Body of pancreas (tissue), 4 donors: ENCODE data around the gene KIAA1328. TPM values are rescaled to one million over a fixed set of nuclear protein-coding genes. Genes with fewer than 3 reads are reported as not detected.

Source experiments
- ATAC-seq: fragments of 150-250 bp; one replicate; pipeline ENCODE4 v1.9.1; 2016
- DNase-seq, 4 donors: peaks; one replicate each; pipeline ENCODE4 v3.0.0-alpha.2; 2019
- H3K27ac ChIP-seq, 4 donors: fragments of 200-600 bp; sonication (generic); 1 replicate in 3 of 4; 2 replicates in 1 of 4; pipeline versions ENCODE4 v1.5.1 to v1.6.1; 2016 to 2019; ENCODE audit warnings: mild to moderate bottlenecking in 1 of 4, mixed read lengths in 1 of 4, moderate library complexity in 1 of 4
- H3K27me3 ChIP-seq, 2 donors: fragments of 200-600 bp; sonication (generic); one replicate each; pipeline ENCODE4 v1.6.0; 2016; ENCODE audit warnings: mild to moderate bottlenecking in 1 of 2
- H3K36me3 ChIP-seq, 2 donors: fragments of 200-600 bp; sonication (generic); replicated peaks in 1 of 2; 2 replicates each; pipeline ENCODE4 v1.5.1; 2016; ENCODE audit warnings: low read depth in 2 of 2; ENCODE audit not compliant: insufficient read depth in 1 of 2
- H3K4me1 ChIP-seq: fragments of 200-600 bp; sonication (generic); one replicate; pipeline ENCODE4 v1.6.0; 2016
- H3K4me3 ChIP-seq, 2 donors: fragments of 200-600 bp; sonication (generic); 1 replicate in 1 of 2; 2 replicates in 1 of 2; pipeline ENCODE4 v1.5.1; 2016 to 2019
- H3K9me3 ChIP-seq, 3 donors: fragments of 200-600 bp; sonication (generic); 1 replicate in 2 of 3; 2 replicates in 1 of 3; pipeline ENCODE4 v1.5.1; 2016
- CTCF ChIP-seq, 7 experiments: fragments of 450-650 bp in 4 of 7; fragments of 200-600 bp in 3 of 7; sonication (generic) in 3 of 7; IDR thresholded peaks; one replicate each; pipeline ENCODE4 v1.5.1; 2016 to 2019; ENCODE audit warnings: antibody characterized with exemption in 7 of 7
- POLR2A ChIP-seq, 3 donors: fragments of 450-650 bp; IDR thresholded peaks; one replicate each; pipeline ENCODE4 v1.6.1; 2016; ENCODE audit warnings: antibody characterized with exemption in 3 of 3, mild to moderate bottlenecking in 2 of 3
- WGBS, 2 donors: methylation state at CpG; one replicate each; pipeline ENCODE4 v1.1.5; 2017; 5-methylcytosine and 5-hydroxymethylcytosine counted together
- intact Hi-C: fragments of 100-400 bp; cut with DNase I; formaldehyde crosslinking; loops from one replicate; pipeline ENCODE4 v1.15.1; 2023
- total RNA-seq, 2 donors: library from RNA; depleted of rRNA; stranded (reverse); fragments of >200 nt; gene quantifications; one replicate each; pipeline ENCODE4 v1.1.0, GENCODE V29; 2016

KIAA1328 gene
- total RNA-seq, 2 donors from 2014 or later: 10.9 to 21.8 TPM

- Histone ChIP-seq H3K9me3 (no peaks in the 10 kb centered on the region), H3K27me3 (no peaks in the 10 kb centered on the region), H3K4me3 (no peak overlapping the region), H3K27ac (no peak overlapping the region), H3K4me1 (peaks cover 4% of the 10 kb centered on the region), H3K36me3 (peaks cover 0 to 10% of the 10 kb centered on the region in 2 donors)
- no peak for ATAC-seq
- intact Hi-C loops: loop anchor here (5.0 kb wide), 1 partner anchor 116 kb away; no protein-coding TSS in a partner anchor
- 75 to 88% methylated on average over 2 of the region's 2 CpGs for WGBS, 2 donors
- TF ChIP-seq CTCF (IDR thresholded peaks at IDR 0.05) (no peak), POLR2A (IDR thresholded peaks at IDR 0.05) (no peak)
- no peak for DNase-seq
Observed at GRCh38 chr18:36808681-36809080, 20.2 kb upstream of the KIAA1328 start.

- ATAC-seq (peak; percentile 87), DNase-seq (peak; percentile 26 to 61 (median 52))
- H3K4me1 ChIP-seq: peaks cover 6% of the 10 kb centered on the region
- H3K9me3 ChIP-seq: no peaks in the 10 kb centered on the region
- H3K27me3 ChIP-seq: no peaks in the 10 kb centered on the region
- H3K4me3 ChIP-seq: no peak overlapping the region
- 37 to 40% methylated on average over 6 of the region's 6 CpGs for WGBS, 2 donors
- TF ChIP-seq POLR2A (IDR thresholded peaks at IDR 0.05): no peak
- TF ChIP-seq CTCF (IDR thresholded peaks at IDR 0.05): peak; percentile 61 to 82 (median 72)
- intact Hi-C loops: loop anchor here (5.0 kb wide), 1 partner anchor 117 kb away; no protein-coding TSS in a partner anchor
- peaks cover 0 to 11% of the 10 kb centered on the region in 2 donors for H3K36me3 ChIP-seq
- H3K27ac ChIP-seq: no peak overlapping the region
Observed at GRCh38 chr18:36809590-36810381, 19.1 kb upstream of the KIAA1328 start.

GRCh38 chr18:36811430-36811829, 17.5 kb upstream of the KIAA1328 start:
- no peak for TF ChIP-seq CTCF (IDR thresholded peaks at IDR 0.05)
- 57 to 74% methylated on average over 3 of the region's 3 CpGs for WGBS, 2 donors
- Histone ChIP-seq H3K36me3 (peaks cover 0 to 9% of the 10 kb centered on the region in 2 donors), H3K4me1 (peaks cover 13% of the 10 kb centered on the region), H3K4me3 (no peak overlapping the region), H3K27me3 (no peaks in the 10 kb centered on the region), H3K9me3 (no peaks in the 10 kb centered on the region), H3K27ac (no peak overlapping the region)
- intact Hi-C loops: no loop called here
- ATAC-seq (no peak), DNase-seq (no peak)

- Histone ChIP-seq H3K9me3 (no peaks in the 10 kb centered on the region), H3K27me3 (no peaks in the 10 kb centered on the region), H3K4me1 (peaks cover 15% of the 10 kb centered on the region), H3K27ac (no peak overlapping the region), H3K4me3 (no peak overlapping the region), H3K36me3 (peaks cover 0 to 9% of the 10 kb centered on the region in 2 donors)
- TF ChIP-seq POLR2A (IDR thresholded peaks at IDR 0.05) (no peak), CTCF (IDR thresholded peaks at IDR 0.05) (no peak)
- no peak for DNase-seq
- no peak for ATAC-seq
- intact Hi-C loops: no loop called here
Observed at GRCh38 chr18:36811955-36812354, 17.0 kb upstream of the KIAA1328 start.

GRCh38 chr18:36812678-36813077, 16.2 kb upstream of the KIAA1328 start:
- peaks cover 22% of the 10 kb centered on the region for H3K4me1 ChIP-seq
- peaks cover 0 to 3% of the 10 kb centered on the region in 2 donors for H3K36me3 ChIP-seq
- ATAC-seq (no peak), DNase-seq (no peak)
- H3K9me3 ChIP-seq: no peaks in the 10 kb centered on the region
- no peaks in the 10 kb centered on the region for H3K27me3 ChIP-seq
- no peak for TF ChIP-seq CTCF (IDR thresholded peaks at IDR 0.05)
- no peak for TF ChIP-seq POLR2A (IDR thresholded peaks at IDR 0.05)
- H3K27ac ChIP-seq: no peak overlapping the region
- intact Hi-C loops: no loop called here
- no peak overlapping the region for H3K4me3 ChIP-seq
- 68% methylated on average over 3 of the region's 3 CpGs for WGBS, 2 donors
